Activated T-cell treated with anti-CD3 and anti-CD28 coated beads, Interleukin-2, amount 50 U/mL, for 1 hour (primary cell): Measurements from ENCODE around the gene SMARCC2.
"Not testable (repeated sequence)": the region's sequence is repeated elsewhere in the genome, so short reads cannot be mapped to it uniquely, and the experiment has no call there.

Experiments used
- DNase-seq: peaks from one replicate; pipeline ENCODE4 v3.0.0-alpha.2; 2020

SMARCC2 gene

DNA sequence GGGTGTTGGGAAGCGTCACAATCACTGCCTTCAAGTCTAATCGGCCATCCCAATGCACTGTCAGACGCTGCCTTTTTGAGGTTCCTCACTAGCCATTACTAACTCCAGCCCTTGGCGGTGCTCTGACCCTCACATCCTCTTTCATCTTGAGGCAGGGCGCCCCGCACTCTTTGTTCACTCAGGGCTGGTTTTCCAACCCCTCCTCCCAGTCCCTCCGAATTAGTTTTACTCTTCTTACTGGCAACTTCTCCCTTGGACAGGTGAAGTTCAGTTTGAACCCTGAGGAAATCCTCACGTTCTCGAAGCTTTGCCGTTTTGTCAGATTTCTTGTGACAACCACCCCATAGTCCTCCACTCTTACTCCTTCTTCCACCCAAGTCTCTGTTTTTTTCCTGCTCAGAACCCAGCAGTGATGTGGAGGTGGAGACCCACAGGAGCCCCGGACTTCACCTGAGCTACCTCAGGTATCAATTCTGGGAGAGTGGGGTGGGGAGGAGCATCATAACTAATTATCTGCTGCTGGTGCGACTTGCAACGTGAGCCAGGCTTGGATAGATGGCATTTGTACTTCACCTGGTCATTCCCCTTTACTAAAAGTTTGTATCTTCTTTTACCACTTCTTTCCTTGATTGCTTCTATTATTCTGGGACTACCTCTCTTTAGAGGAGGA, 70.5 kb downstream of the SMARCC2 start:
- no peak for DNase-seq

DNA sequence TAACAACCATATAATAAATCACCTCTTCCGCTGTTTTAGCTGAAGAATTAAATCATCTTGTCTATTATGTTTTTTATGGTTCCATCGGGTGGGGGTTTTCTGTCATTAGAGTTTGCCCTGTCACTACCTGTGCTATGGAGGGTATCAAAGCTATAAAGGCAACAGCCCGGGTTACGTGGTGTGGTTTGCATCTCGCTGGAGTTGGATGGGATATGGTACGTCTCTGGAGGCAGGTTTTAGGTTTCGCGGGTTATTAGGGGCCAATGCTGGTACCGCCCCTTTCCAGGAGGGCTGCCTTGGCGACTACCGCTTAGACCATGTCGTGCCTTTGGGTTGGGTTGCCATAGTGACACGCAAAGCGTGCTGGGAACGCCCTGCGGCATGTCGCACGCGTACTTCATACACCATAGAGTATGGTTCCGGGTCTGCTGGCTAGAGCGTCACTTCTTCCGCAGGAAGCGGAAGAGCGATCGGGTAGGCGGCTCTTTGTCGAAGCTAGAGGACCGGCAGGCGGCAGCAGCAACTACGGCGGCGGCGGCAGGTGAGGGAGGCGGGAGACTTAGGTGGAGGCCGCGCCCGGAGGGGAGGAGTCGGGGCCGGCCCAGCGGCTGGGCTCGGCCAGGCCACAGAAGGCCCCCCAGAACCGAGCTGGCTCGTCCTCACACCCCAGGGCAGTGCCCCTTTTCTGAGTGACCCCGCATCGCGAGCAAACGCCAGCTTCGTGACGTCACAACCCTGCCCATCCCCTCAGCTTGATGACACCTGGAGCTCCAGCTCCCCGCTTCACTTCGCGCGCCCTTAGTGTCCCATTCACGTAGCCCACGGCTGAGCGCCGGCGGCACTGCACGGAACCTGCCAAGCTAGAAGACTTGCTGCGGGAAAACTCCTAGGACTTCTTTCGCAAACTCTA, 71.2 kb downstream of the SMARCC2 start, which contains the start of gene ZC3H10:
ZC3H10 (plus strand) TSS at position 489 of the 910 bp plus-strand sequence. CDS start 2,297 bp downstream, outside the sequence.
- peak; percentile 94 for DNase-seq

DNA sequence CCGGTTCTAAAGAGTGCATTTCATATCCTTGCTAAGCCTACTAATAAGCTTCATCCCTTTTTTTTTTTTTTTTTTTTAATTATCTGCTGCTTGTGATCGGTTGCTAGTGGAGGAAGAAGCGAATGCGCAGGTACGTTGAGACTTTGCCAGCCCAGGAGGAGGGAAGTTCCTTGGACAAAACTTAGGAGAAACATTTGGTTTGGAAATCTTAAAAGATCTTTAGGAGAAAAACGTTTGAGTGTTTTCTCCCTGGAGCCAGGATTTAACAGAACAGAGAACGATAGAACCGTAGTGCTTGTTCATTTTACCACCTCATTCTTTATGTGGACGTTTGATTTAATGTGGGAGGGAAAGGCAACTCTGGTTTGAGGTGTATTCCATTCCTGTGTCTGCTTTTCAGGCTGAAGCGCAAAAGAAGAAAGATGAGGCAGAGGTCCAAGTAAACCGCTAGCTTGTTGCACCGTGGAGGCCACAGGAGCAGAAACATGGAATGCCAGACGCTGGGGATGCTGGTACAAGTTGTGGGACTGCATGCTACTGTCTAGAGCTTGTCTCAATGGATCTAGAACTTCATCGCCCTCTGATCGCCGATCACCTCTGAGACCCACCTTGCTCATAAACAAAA, 72.1 kb downstream of the SMARCC2 start:
- DNase-seq: not testable (repeated sequence)

- DNase-seq: peak; percentile 96
Observed at GRCh38 chr12:56116267-56117081, 72.8 kb downstream of the SMARCC2 start, which contains the start of gene RPL41. Gene RPL41 (plus strand): TSS chr12:56116633.

- DNase-seq: no peak
Observed at GRCh38 chr12:56115329-56115728, 74.0 kb downstream of the SMARCC2 start.

DNA sequence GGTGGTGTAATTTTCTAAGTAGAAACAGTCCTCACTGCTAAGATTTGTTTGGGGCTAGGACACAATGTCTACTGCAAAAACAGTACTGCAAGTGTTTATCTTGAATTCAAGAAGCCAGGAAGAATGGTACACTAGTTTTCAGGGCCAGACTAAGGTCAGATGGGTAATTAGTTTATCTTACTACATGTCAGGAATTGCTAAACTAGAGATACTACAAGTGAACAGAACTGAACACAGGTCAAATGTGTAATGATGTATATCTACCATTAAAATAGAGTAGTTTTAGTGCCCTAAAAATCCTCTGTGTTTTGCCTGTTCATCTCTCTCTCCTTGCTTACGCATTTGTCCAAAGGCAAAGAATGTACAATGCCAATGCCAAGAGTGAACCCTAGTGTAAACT, 75.2 kb downstream of the SMARCC2 start:
- no peak for DNase-seq
